Measurements from ENCODE around the gene FKBP4.

- TF ChIP-seq, protein P1, sequence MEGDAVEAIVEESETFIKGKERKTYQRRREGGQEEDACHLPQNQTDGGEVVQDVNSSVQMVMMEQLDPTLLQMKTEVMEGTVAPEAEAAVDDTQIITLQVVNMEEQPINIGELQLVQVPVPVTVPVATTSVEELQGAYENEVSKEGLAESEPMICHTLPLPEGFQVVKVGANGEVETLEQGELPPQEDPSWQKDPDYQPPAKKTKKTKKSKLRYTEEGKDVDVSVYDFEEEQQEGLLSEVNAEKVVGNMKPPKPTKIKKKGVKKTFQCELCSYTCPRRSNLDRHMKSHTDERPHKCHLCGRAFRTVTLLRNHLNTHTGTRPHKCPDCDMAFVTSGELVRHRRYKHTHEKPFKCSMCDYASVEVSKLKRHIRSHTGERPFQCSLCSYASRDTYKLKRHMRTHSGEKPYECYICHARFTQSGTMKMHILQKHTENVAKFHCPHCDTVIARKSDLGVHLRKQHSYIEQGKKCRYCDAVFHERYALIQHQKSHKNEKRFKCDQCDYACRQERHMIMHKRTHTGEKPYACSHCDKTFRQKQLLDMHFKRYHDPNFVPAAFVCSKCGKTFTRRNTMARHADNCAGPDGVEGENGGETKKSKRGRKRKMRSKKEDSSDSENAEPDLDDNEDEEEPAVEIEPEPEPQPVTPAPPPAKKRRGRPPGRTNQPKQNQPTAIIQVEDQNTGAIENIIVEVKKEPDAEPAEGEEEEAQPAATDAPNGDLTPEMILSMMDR (IDR thresholded peaks at IDR 0.05), result peak; percentile 43 to 60 (median 59)
- TF ChIP-seq EP300 (IDR thresholded peaks at IDR 0.05) (no peak), POLR2A (IDR thresholded peaks at IDR 0.05; ENCODE audit: low read depth) (no peak)
These were observed 18.7 kb downstream of the FKBP4 start for GRCh38 chr12:2813214-2814185.
